ENCODE measurements around the gene MLLT3.

MLLT3 gene

DNA sequence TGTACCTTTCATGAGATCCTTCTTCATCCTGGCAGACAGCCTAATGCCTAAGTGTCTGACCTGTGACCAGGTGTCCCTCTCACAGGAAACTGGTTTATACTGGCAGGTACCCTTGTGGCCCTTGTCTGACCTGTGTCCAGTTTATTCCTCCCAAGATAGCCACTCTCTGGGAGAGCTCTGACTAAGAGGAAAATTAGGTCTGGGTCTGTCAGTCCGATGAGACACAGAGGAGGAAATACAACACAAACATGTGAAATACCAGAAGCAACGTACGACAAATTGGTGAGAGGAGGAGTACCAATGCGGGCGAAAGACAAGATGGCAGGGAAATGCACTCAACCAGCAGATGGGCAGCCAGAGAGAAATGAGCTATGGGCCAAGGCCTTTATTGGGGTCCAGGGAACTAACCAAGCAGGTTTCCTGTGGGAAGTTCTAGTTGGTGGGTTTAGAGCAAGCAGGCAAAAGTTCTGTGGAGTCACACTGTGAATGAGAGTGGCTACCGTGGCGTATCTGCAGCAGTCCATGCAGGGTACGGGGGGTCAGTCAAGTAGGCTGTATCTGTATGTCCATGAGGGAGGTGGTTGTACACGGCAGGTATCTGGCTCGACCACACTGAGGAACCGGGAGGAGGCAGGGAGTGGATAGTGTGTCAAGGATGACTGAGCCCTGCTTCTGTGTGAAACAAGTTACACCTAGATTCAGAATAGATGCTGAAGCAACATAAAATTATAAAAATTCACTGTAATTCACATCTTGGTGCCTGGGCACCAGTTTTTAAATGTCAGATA is 109.0 kb downstream of the MLLT3 start:
- Histone ChIP-seq H3K4me3 (ENCODE audit: extremely low read depth, insufficient read depth, low read length, poor library complexity, severe bottlenecking) (no peak overlapping the region), H3K4me1 (ENCODE audit: control insufficient read depth, insufficient read depth, low read length, poor library complexity, severe bottlenecking) (peaks cover 6% of the 10 kb centered on the region), H3K9me3 (ENCODE audit: control insufficient read depth, low read length) (no peaks in the 10 kb centered on the region), H3K36me3 (ENCODE audit: control insufficient read depth, insufficient read depth, low read length) (no peaks in the 10 kb centered on the region), H3K27ac (ENCODE audit: low read depth, low read length, severe bottlenecking) (peak overlapping the region; percentile 39)
- 98 to 99% methylated on average over 7 to 10 of the region's 11 CpGs for WGBS, 2 experiments (ENCODE audit: insufficient coverage in 2 of 2)

DNA sequence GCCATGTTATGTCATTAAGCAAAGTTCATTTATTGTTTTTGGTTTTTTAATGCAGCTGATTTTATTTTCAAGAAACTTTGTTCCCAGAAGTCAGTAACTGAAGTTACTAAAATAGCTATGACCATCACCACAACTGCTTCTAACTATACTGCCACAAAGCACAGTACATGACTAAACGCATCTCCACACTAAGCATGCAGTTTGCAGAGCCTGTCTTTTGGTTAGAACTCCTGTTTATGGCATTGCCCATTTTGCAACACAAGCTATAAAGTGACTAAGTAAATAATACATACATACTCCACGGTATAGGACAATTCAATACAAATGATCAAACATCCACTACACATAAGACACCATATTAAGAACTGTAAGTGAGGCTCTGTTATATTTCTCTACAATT is 109.7 kb downstream of the MLLT3 start:
- WGBS, 2 experiments (ENCODE audit: insufficient coverage in 2 of 2) = 100% methylated on average over 1 of the region's 2 CpGs

DNA sequence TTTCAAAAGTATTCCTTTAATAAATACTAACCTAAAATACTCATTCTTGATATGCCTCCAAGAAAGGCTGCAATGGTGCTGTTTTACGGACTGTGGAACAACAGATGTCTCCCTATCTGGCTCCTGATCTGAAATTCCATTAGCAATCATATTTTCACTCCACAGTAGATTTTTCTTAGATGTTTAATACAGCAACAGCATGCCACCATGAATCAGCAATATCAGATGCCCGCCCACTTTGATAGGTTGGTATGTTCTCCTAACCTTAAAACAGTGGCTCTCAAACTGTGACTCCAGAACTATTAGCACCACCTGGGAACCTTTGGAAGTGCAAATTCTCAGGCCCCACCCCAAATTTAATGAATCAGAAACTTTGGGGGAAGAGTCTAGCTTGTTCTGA is 110.2 kb downstream of the MLLT3 start:
- WGBS, 2 experiments (ENCODE audit: insufficient coverage in 2 of 2) = 88 to 100% methylated on average over 1 to 2 of the region's 2 CpGs

More for the DNA sequence above, 109.7 kb downstream of the MLLT3 start:
- H3K27ac ChIP-seq (ENCODE audit: low read depth, low read length, severe bottlenecking) = peak overlapping the region; percentile 39
- peaks cover 6% of the 10 kb centered on the region for H3K4me1 ChIP-seq (ENCODE audit: control insufficient read depth, insufficient read depth, low read length, poor library complexity, severe bottlenecking)
- H3K9me3 ChIP-seq (ENCODE audit: control insufficient read depth, low read length) = no peaks in the 10 kb centered on the region
- H3K36me3 ChIP-seq (ENCODE audit: control insufficient read depth, insufficient read depth, low read length) = no peaks in the 10 kb centered on the region
- no peak overlapping the region for H3K4me3 ChIP-seq (ENCODE audit: extremely low read depth, insufficient read depth, low read length, poor library complexity, severe bottlenecking)

DNA sequence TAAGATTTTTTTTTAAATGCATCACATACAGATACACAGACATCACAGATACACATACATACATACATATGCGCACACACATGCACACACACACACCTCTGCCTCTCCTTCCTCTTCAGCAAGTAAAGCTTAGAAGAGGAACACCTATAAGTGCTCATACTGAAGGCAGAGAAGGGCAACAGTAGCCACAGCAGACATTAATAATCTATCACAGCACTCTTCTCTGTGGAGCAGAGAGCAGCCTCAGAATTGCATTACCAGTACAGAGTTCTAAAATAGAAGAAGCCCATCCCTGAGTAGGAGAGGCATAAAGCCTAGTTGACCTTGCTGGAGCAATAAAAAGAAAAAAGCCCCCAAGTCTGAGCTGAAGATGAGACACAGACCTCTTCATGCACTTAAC is 110.6 kb downstream of the MLLT3 start:
- H3K36me3 ChIP-seq (ENCODE audit: control insufficient read depth, insufficient read depth, low read length) = no peaks in the 10 kb centered on the region
- 86 to 100% methylated on average over 1 of the region's 1 CpG for WGBS, 2 experiments (ENCODE audit: insufficient coverage in 2 of 2)
- H3K4me3 ChIP-seq (ENCODE audit: extremely low read depth, insufficient read depth, low read length, poor library complexity, severe bottlenecking) = no peak overlapping the region
- H3K4me1 ChIP-seq (ENCODE audit: control insufficient read depth, insufficient read depth, low read length, poor library complexity, severe bottlenecking) = peaks cover 6% of the 10 kb centered on the region
- no peak overlapping the region for H3K27ac ChIP-seq (ENCODE audit: low read depth, low read length, severe bottlenecking)
- no peaks in the 10 kb centered on the region for H3K9me3 ChIP-seq (ENCODE audit: control insufficient read depth, low read length)

More for the DNA sequence above, 110.2 kb downstream of the MLLT3 start:
- H3K27ac ChIP-seq (ENCODE audit: low read depth, low read length, severe bottlenecking) = no peak overlapping the region
- no peak overlapping the region for H3K4me3 ChIP-seq (ENCODE audit: extremely low read depth, insufficient read depth, low read length, poor library complexity, severe bottlenecking)
- H3K9me3 ChIP-seq (ENCODE audit: control insufficient read depth, low read length) = no peaks in the 10 kb centered on the region
- no peaks in the 10 kb centered on the region for H3K36me3 ChIP-seq (ENCODE audit: control insufficient read depth, insufficient read depth, low read length)
- H3K4me1 ChIP-seq (ENCODE audit: control insufficient read depth, insufficient read depth, low read length, poor library complexity, severe bottlenecking) = peaks cover 6% of the 10 kb centered on the region

DNA sequence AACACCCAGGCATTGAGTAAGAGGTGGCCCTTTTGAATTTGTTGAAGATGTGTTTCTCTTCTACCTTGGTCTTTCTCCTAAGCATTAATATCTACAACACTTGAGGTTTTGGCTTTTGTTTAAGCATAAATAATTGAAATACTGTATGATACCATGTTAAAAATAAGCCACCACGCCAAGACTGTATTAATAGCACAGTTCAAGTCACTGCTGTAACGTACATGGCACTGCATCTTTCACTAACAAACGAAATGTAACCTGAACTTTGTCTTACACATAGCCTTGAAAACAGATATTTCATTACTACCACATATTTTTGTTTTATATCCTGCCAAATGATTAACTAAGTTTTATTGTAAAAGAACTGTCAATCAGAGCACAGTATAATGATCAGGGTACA is 112.8 kb downstream of the MLLT3 start:
- Histone ChIP-seq H3K4me1 (ENCODE audit: control insufficient read depth, insufficient read depth, low read length, poor library complexity, severe bottlenecking) (peaks cover 6% of the 10 kb centered on the region), H3K4me3 (ENCODE audit: extremely low read depth, insufficient read depth, low read length, poor library complexity, severe bottlenecking) (no peak overlapping the region), H3K27ac (ENCODE audit: low read depth, low read length, severe bottlenecking) (no peak overlapping the region), H3K36me3 (ENCODE audit: control insufficient read depth, insufficient read depth, low read length) (no peaks in the 10 kb centered on the region), H3K9me3 (ENCODE audit: control insufficient read depth, low read length) (no peaks in the 10 kb centered on the region)
- whole genome bisulfite sequencing, 2 experiments (ENCODE audit: insufficient coverage in 2 of 2) = 85% methylated on average over 3 of the region's 3 CpGs; no CpG with 5 or more reads in 1 of the 2 experiments

DNA sequence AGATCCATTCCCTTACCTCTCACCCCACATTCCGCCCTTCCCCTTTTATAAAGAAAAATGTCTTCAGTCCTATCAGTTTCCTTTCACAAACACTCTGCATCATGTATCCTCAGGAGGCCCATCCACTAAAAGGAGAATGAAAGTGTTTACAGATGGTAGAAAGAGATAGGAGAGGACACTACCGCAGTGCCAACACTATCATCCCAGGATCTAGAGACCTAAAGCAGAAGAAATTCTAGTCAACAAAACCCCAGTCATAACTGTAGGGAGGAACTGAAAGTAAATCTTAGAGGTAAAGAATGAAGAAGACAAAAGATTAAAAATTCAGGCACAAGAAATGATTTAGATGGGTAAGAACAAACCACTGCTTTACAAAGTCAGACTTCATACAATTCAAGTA is 114.1 kb downstream of the MLLT3 start:
- Histone ChIP-seq H3K4me3 (ENCODE audit: extremely low read depth, insufficient read depth, low read length, poor library complexity, severe bottlenecking) (no peak overlapping the region), H3K36me3 (ENCODE audit: control insufficient read depth, insufficient read depth, low read length) (no peaks in the 10 kb centered on the region), H3K4me1 (ENCODE audit: control insufficient read depth, insufficient read depth, low read length, poor library complexity, severe bottlenecking) (peaks cover 4% of the 10 kb centered on the region), H3K9me3 (ENCODE audit: control insufficient read depth, low read length) (no peaks in the 10 kb centered on the region), H3K27ac (ENCODE audit: low read depth, low read length, severe bottlenecking) (no peak overlapping the region)
- WGBS, 2 experiments (ENCODE audit: insufficient coverage in 2 of 2) = no CpG with 5 or more reads among the region's 2 CpGs

DNA sequence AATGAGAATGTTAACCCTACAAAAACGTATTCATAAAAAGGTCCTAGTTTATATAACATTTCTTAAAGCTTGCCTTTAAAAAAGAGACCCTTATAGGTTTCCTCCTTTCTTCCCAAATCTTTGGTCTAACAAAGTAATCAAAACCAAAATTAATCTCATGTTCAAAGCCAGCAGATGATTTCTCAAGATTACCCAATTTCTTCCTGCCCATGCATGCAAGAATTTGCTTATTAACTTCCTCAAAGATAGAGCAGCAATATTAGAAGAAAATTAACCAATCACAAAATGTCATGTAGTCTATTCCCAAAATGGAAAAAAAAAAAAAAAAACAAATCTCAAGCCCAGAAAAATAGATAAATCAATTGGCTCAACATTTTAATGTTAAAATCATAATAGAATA is 114.9 kb downstream of the MLLT3 start:
- no peak overlapping the region for H3K4me3 ChIP-seq (ENCODE audit: extremely low read depth, insufficient read depth, low read length, poor library complexity, severe bottlenecking)
- WGBS, 2 experiments (ENCODE audit: insufficient coverage in 2 of 2) = 29% methylated on average over 1 of the region's 1 CpG; no CpG with 5 or more reads in 1 of the 2 experiments
- no peaks in the 10 kb centered on the region for H3K9me3 ChIP-seq (ENCODE audit: control insufficient read depth, low read length)
- H3K27ac ChIP-seq (ENCODE audit: low read depth, low read length, severe bottlenecking) = no peak overlapping the region
- H3K4me1 ChIP-seq (ENCODE audit: control insufficient read depth, insufficient read depth, low read length, poor library complexity, severe bottlenecking) = no peaks in the 10 kb centered on the region
- no peaks in the 10 kb centered on the region for H3K36me3 ChIP-seq (ENCODE audit: control insufficient read depth, insufficient read depth, low read length)

DNA sequence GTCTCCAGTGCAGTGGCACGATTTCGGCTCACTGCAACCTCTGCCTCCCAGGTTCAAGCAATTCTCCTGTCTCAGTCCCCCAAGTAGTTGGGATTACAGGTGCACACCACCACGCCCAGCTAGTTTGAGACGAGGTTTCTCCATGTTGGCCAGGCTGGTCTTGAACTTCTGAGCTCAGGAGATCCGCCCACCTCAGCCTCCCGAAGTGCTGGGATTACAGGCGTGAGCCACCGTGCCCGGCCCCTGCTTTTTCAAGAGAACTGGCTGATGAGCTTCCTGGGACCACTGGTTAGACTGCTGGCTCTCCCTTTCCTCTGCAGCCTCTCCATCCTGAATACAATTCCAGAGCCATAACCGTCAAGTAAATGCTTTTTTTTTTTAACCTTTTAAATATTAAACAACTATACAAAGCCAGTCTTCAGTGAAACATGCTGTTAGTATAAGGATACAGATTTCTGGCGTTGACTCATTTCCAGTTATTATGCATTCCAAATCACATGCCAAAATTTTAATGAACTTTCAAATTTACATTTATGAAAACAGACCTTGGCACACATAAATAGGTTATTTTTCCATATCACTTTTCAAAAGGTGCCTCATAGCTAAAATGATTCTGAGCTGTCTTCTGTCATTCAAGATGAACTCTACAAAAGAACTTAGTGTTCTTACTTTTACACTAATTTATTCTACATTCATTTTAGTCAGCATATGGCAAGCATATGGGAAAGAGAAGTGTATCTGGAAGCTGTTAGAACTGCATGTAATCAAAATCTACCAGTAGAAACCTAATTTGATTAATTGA is 116.0 kb downstream of the MLLT3 start:
- WGBS, 2 experiments (ENCODE audit: insufficient coverage in 2 of 2) = 88 to 93% methylated on average over 9 to 10 of the region's 11 CpGs

DNA sequence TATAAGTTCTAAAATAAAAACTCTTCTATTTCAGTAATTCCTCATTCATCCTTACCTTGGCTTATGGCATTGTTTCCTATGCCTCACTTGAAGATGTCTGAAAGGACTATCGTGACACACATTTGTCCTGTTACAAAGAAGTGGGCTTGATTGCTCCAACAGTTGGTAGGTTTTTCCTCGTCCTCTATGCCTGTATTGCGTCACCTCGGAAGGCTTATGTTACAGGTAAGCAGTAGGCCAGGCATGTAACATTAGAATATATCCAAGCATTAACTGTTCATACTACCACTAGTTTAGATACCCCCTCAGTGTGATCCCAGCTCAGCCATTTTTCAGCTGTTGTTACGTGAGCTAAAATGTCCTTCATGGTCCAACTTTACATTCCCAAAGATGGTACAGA is 116.7 kb downstream of the MLLT3 start:
- WGBS, 2 experiments (ENCODE audit: insufficient coverage in 2 of 2) = 88 to 100% methylated on average over 1 to 3 of the region's 5 CpGs
- no peaks in the 10 kb centered on the region for H3K9me3 ChIP-seq (ENCODE audit: control insufficient read depth, low read length)
- no peak overlapping the region for H3K27ac ChIP-seq (ENCODE audit: low read depth, low read length, severe bottlenecking)
- no peaks in the 10 kb centered on the region for H3K36me3 ChIP-seq (ENCODE audit: control insufficient read depth, insufficient read depth, low read length)
- no peak overlapping the region for H3K4me3 ChIP-seq (ENCODE audit: extremely low read depth, insufficient read depth, low read length, poor library complexity, severe bottlenecking)
- H3K4me1 ChIP-seq (ENCODE audit: control insufficient read depth, insufficient read depth, low read length, poor library complexity, severe bottlenecking) = no peaks in the 10 kb centered on the region

More for the DNA sequence above, 116.0 kb downstream of the MLLT3 start:
- H3K9me3 ChIP-seq (ENCODE audit: control insufficient read depth, low read length) = no peaks in the 10 kb centered on the region
- no peak overlapping the region for H3K4me3 ChIP-seq (ENCODE audit: extremely low read depth, insufficient read depth, low read length, poor library complexity, severe bottlenecking)
- H3K27ac ChIP-seq (ENCODE audit: low read depth, low read length, severe bottlenecking) = no peak overlapping the region
- no peaks in the 10 kb centered on the region for H3K4me1 ChIP-seq (ENCODE audit: control insufficient read depth, insufficient read depth, low read length, poor library complexity, severe bottlenecking)
- no peaks in the 10 kb centered on the region for H3K36me3 ChIP-seq (ENCODE audit: control insufficient read depth, insufficient read depth, low read length)

DNA sequence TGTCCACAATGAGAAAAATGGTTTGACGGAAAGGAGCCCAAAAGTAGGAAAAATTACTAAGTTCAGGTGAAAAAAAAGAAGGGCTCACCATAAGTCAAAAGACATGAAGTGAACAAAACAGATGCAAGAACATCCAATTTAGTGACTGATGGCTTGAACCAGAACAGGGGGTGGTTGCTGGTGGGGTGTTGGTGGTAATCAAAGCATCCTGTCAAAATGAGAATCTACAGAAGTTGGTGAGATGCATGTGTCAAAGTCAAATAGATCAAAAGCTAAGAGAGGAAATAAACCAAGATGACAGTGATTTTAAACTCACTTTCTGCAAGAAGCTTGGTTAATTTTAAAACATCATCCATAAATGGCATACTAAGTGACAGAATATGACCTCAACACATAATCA is 117.4 kb downstream of the MLLT3 start:
- H3K27ac ChIP-seq (ENCODE audit: low read depth, low read length, severe bottlenecking) = no peak overlapping the region
- H3K9me3 ChIP-seq (ENCODE audit: control insufficient read depth, low read length) = no peaks in the 10 kb centered on the region
- H3K4me3 ChIP-seq (ENCODE audit: extremely low read depth, insufficient read depth, low read length, poor library complexity, severe bottlenecking) = no peak overlapping the region
- no peaks in the 10 kb centered on the region for H3K4me1 ChIP-seq (ENCODE audit: control insufficient read depth, insufficient read depth, low read length, poor library complexity, severe bottlenecking)
- no peaks in the 10 kb centered on the region for H3K36me3 ChIP-seq (ENCODE audit: control insufficient read depth, insufficient read depth, low read length)
- 83% methylated on average over 1 of the region's 1 CpG; no CpG with 5 or more reads in 1 of the 2 experiments for WGBS, 2 experiments (ENCODE audit: insufficient coverage in 2 of 2)

DNA sequence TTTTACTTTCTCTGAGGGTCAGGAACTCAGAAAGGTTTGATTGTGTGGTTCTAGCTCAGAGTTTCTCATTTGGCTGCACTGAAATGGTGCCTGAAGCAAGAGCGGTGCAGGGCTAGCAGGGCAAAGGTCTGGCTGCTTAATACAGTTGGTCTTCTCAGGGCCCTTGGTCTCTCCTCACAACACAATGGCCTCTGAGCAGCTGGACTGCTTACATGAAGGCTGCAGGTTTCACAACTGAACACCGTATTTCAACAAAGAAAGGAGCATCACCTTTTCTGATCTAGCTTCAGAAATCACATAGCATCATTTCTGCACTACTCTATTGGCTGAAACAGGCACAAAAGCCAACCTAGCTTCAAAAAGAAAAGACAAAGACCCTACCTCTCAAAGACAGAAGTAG is 122.2 kb downstream of the MLLT3 start:
- 80 to 100% methylated on average over 1 of the region's 2 CpGs for WGBS, 2 experiments (ENCODE audit: insufficient coverage in 2 of 2)
- H3K27ac ChIP-seq (ENCODE audit: low read depth, low read length, severe bottlenecking) = no peak overlapping the region

More for the DNA sequence above, 122.2 kb downstream of the MLLT3 start:
- Histone ChIP-seq H3K9me3 (ENCODE audit: control insufficient read depth, low read length) (no peaks in the 10 kb centered on the region), H3K4me3 (ENCODE audit: extremely low read depth, insufficient read depth, low read length, poor library complexity, severe bottlenecking) (no peak overlapping the region), H3K36me3 (ENCODE audit: control insufficient read depth, insufficient read depth, low read length) (no peaks in the 10 kb centered on the region), H3K4me1 (ENCODE audit: control insufficient read depth, insufficient read depth, low read length, poor library complexity, severe bottlenecking) (no peaks in the 10 kb centered on the region)

Data from mesodermal cell (in vitro differentiated cells).